ENCODE measurements around the gene TMEM238L.
A peak's percentile ranks its signal among the peaks of the same experiment; 100 is the strongest.

Gene TMEM238L

GRCh38 chr17:10802496-10803284 is 1.2 kb downstream of the TMEM238L start:
- H2AK5ac ChIP-seq (ENCODE audit: low read length), result no peak overlapping the region
- no peak overlapping the region for H4K91ac ChIP-seq (ENCODE audit: low read depth, low read length)
- no peak overlapping the region for H3K4me2 ChIP-seq (ENCODE audit: low read length)
- H2BK120ac ChIP-seq (ENCODE audit: insufficient read depth, low read length, poor library complexity), result no peak overlapping the region
- no peak overlapping the region for H3K18ac ChIP-seq (ENCODE audit: low read length)
- WGBS (ENCODE audit: extremely low coverage, insufficient coverage, insufficient read length), result no CpG with 5 or more reads among the region's 14 CpGs
- no peak overlapping the region for H4K8ac ChIP-seq (ENCODE audit: low read depth, low read length)
- H3K23ac ChIP-seq (ENCODE audit: low read length), result no peak overlapping the region
- no peak overlapping the region for H2BK12ac ChIP-seq (ENCODE audit: low read length)
- no peaks in the 10 kb centered on the region for H3K79me2 ChIP-seq (ENCODE audit: control insufficient read depth, insufficient read depth, low read length, poor library complexity)
- no peaks in the 10 kb centered on the region for H3K36me3 ChIP-seq (ENCODE audit: control insufficient read depth in 1 of 2, insufficient read depth in 2 of 2, low read length in 2 of 2)
- no peaks in the 10 kb centered on the region for H3K27me3 ChIP-seq (ENCODE audit: insufficient read depth, low read length)
- H2AFZ ChIP-seq (ENCODE audit: insufficient read depth, low read length, poor library complexity), result no peak overlapping the region
- no peak overlapping the region for H3K4me3 ChIP-seq (ENCODE audit: low read depth, low read length)
- no peaks in the 10 kb centered on the region for H3K79me1 ChIP-seq (ENCODE audit: low read length)
- peaks cover 1% of the 10 kb centered on the region for H3K9me3 ChIP-seq (ENCODE audit: insufficient read depth, low read depth, low read length)
- no peak overlapping the region for H3K27ac ChIP-seq (ENCODE audit: low read depth, low read length)
- H3K4ac ChIP-seq (ENCODE audit: low read depth, low read length), result no peak overlapping the region
- DNase-seq, result no peak
- H4K12ac ChIP-seq (ENCODE audit: low read depth, low read length), result no peak overlapping the region
- H3K14ac ChIP-seq (ENCODE audit: low read length), result no peak overlapping the region
- H3K4me1 ChIP-seq (ENCODE audit: control insufficient read depth in 1 of 2, insufficient read depth in 2 of 2, low read length in 2 of 2), result peaks cover 4 to 9% of the 10 kb centered on the region in 2 experiments
- no peak overlapping the region for H2BK5ac ChIP-seq (ENCODE audit: low read depth, low read length, poor library complexity)
- no peak overlapping the region for H3K9ac ChIP-seq (ENCODE audit: low read length)

- H3K9ac ChIP-seq (ENCODE audit: low read length), result no peak overlapping the region
- no peak overlapping the region for H3K23ac ChIP-seq (ENCODE audit: low read length)
- H2AFZ ChIP-seq (ENCODE audit: insufficient read depth, low read length, poor library complexity), result no peak overlapping the region
- no peak overlapping the region for H2BK12ac ChIP-seq (ENCODE audit: low read length)
- no peaks in the 10 kb centered on the region for H3K27me3 ChIP-seq (ENCODE audit: insufficient read depth, low read length)
- no peak overlapping the region for H4K8ac ChIP-seq (ENCODE audit: low read depth, low read length)
- peak overlapping the region; percentile 26 for H3K4me2 ChIP-seq (ENCODE audit: low read length)
- H3K79me2 ChIP-seq (ENCODE audit: control insufficient read depth, insufficient read depth, low read length, poor library complexity), result no peaks in the 10 kb centered on the region
- no peak overlapping the region for H3K27ac ChIP-seq (ENCODE audit: low read depth, low read length)
- no peaks in the 10 kb centered on the region for H3K79me1 ChIP-seq (ENCODE audit: low read length)
- H2AK5ac ChIP-seq (ENCODE audit: low read length), result no peak overlapping the region
- H3K9me3 ChIP-seq (ENCODE audit: insufficient read depth, low read depth, low read length), result peaks cover 1% of the 10 kb centered on the region
- H4K12ac ChIP-seq (ENCODE audit: low read depth, low read length), result no peak overlapping the region
- no peak overlapping the region for H2BK5ac ChIP-seq (ENCODE audit: low read depth, low read length, poor library complexity)
- H3K14ac ChIP-seq (ENCODE audit: low read length), result no peak overlapping the region
- H3K4me3 ChIP-seq (ENCODE audit: low read depth, low read length), result no peak overlapping the region
- no peak overlapping the region for H3K4ac ChIP-seq (ENCODE audit: low read depth, low read length)
- WGBS (ENCODE audit: extremely low coverage, insufficient coverage, insufficient read length), result no CpG with 5 or more reads among the region's 7 CpGs
- peak in 1 of 2 donors; percentile 34 for DNase-seq
- no peak overlapping the region for H3K18ac ChIP-seq (ENCODE audit: low read length)
- H4K91ac ChIP-seq (ENCODE audit: low read depth, low read length), result no peak overlapping the region
- no peaks in the 10 kb centered on the region for H3K36me3 ChIP-seq (ENCODE audit: control insufficient read depth in 1 of 2, insufficient read depth in 2 of 2, low read length in 2 of 2)
- H3K4me1 ChIP-seq (ENCODE audit: control insufficient read depth in 1 of 2, insufficient read depth in 2 of 2, low read length in 2 of 2), result peaks cover 5 to 11% of the 10 kb centered on the region in 2 experiments
- no peak overlapping the region for H2BK120ac ChIP-seq (ENCODE audit: insufficient read depth, low read length, poor library complexity)
Measured at GRCh38 chr17:10799407-10799806, 4.5 kb downstream of the TMEM238L start.

- Histone ChIP-seq H3K79me1 (ENCODE audit: low read length) (no peaks in the 10 kb centered on the region), H3K9ac (ENCODE audit: low read length) (no peak overlapping the region), H2AFZ (ENCODE audit: insufficient read depth, low read length, poor library complexity) (no peak overlapping the region), H2BK5ac (ENCODE audit: low read depth, low read length, poor library complexity) (no peak overlapping the region), H3K9me3 (ENCODE audit: insufficient read depth, low read depth, low read length) (peaks cover 1% of the 10 kb centered on the region), H2BK12ac (ENCODE audit: low read length) (no peak overlapping the region), H3K4me3 (ENCODE audit: low read depth, low read length) (no peak overlapping the region), H3K4ac (ENCODE audit: low read depth, low read length) (no peak overlapping the region), H4K12ac (ENCODE audit: low read depth, low read length) (no peak overlapping the region), H3K27me3 (ENCODE audit: insufficient read depth, low read length) (no peaks in the 10 kb centered on the region), H4K91ac (ENCODE audit: low read depth, low read length) (no peak overlapping the region), H3K79me2 (ENCODE audit: control insufficient read depth, insufficient read depth, low read length, poor library complexity) (no peaks in the 10 kb centered on the region), H3K4me1 (ENCODE audit: control insufficient read depth in 1 of 2, insufficient read depth in 2 of 2, low read length in 2 of 2) (peaks cover 5 to 11% of the 10 kb centered on the region in 2 experiments), H4K8ac (ENCODE audit: low read depth, low read length) (no peak overlapping the region), H3K27ac (ENCODE audit: low read depth, low read length) (no peak overlapping the region), H2BK120ac (ENCODE audit: insufficient read depth, low read length, poor library complexity) (no peak overlapping the region), H3K18ac (ENCODE audit: low read length) (no peak overlapping the region), H3K23ac (ENCODE audit: low read length) (no peak overlapping the region), H3K4me2 (ENCODE audit: low read length) (no peak overlapping the region), H3K14ac (ENCODE audit: low read length) (no peak overlapping the region), H3K36me3 (ENCODE audit: control insufficient read depth in 1 of 2, insufficient read depth in 2 of 2, low read length in 2 of 2) (no peaks in the 10 kb centered on the region), H2AK5ac (ENCODE audit: low read length) (no peak overlapping the region)
- DNase-seq, result no peak
- no CpG with 5 or more reads among the region's 7 CpGs for WGBS (ENCODE audit: extremely low coverage, insufficient coverage, insufficient read length)
Measured at GRCh38 chr17:10798910-10799309, 5.0 kb downstream of the TMEM238L start.

- Histone ChIP-seq H2AK5ac (ENCODE audit: low read length) (no peak overlapping the region), H3K4me1 (ENCODE audit: control insufficient read depth in 1 of 2, insufficient read depth in 2 of 2, low read length in 2 of 2) (peaks cover 5 to 11% of the 10 kb centered on the region in 2 experiments), H3K36me3 (ENCODE audit: control insufficient read depth in 1 of 2, insufficient read depth in 2 of 2, low read length in 2 of 2) (no peaks in the 10 kb centered on the region), H3K4me2 (ENCODE audit: low read length) (no peak overlapping the region), H3K9me3 (ENCODE audit: insufficient read depth, low read depth, low read length) (peaks cover 1% of the 10 kb centered on the region), H4K91ac (ENCODE audit: low read depth, low read length) (no peak overlapping the region), H3K79me1 (ENCODE audit: low read length) (no peaks in the 10 kb centered on the region), H3K4me3 (ENCODE audit: low read depth, low read length) (no peak overlapping the region), H3K18ac (ENCODE audit: low read length) (no peak overlapping the region), H3K4ac (ENCODE audit: low read depth, low read length) (no peak overlapping the region), H3K9ac (ENCODE audit: low read length) (no peak overlapping the region), H2BK120ac (ENCODE audit: insufficient read depth, low read length, poor library complexity) (no peak overlapping the region), H3K14ac (ENCODE audit: low read length) (no peak overlapping the region), H3K27me3 (ENCODE audit: insufficient read depth, low read length) (no peaks in the 10 kb centered on the region), H4K12ac (ENCODE audit: low read depth, low read length) (no peak overlapping the region), H3K79me2 (ENCODE audit: control insufficient read depth, insufficient read depth, low read length, poor library complexity) (no peaks in the 10 kb centered on the region), H3K23ac (ENCODE audit: low read length) (no peak overlapping the region), H3K27ac (ENCODE audit: low read depth, low read length) (no peak overlapping the region), H4K8ac (ENCODE audit: low read depth, low read length) (no peak overlapping the region), H2BK12ac (ENCODE audit: low read length) (no peak overlapping the region), H2BK5ac (ENCODE audit: low read depth, low read length, poor library complexity) (no peak overlapping the region), H2AFZ (ENCODE audit: insufficient read depth, low read length, poor library complexity) (no peak overlapping the region)
- no peak for DNase-seq
- 100% methylated on average over 2 of the region's 3 CpGs for WGBS (ENCODE audit: extremely low coverage, insufficient coverage, insufficient read length)
Measured at GRCh38 chr17:10798332-10798749, 5.6 kb downstream of the TMEM238L start.

Data from trophoblast cell (in vitro differentiated cells and primary cell).